GM12864 (cell line): ENCODE measurements around the gene SREBF1.
"Not testable (repeated sequence)": the region's sequence is repeated elsewhere in the genome, so short reads cannot be mapped to it uniquely, and the experiment has no call there.

Source experiments
- DNase-seq: peaks from one replicate; pipeline ENCODE4 v3.0.0-alpha.2; 2011; ENCODE audit warnings: low read depth
- H3K4me3 ChIP-seq: 2 replicates; pipeline ENCODE4 v1.5.1; 2011; ENCODE audit warnings: mild to moderate bottlenecking, low read depth, low read length, control low read depth
- CTCF ChIP-seq: IDR thresholded peaks from 2 replicates; pipeline ENCODE4 v1.5.1; 2011; ENCODE audit warnings: low read depth, mild to moderate bottlenecking, moderate library complexity, low read length, control low read depth, inconsistent platforms; ENCODE audit errors: missing control alignments

SREBF1 gene

GRCh38 chr17:17811381-17812210 is 25.2 kb downstream of the SREBF1 start:
- DNase-seq = no peak
- no peak for TF ChIP-seq CTCF
- no peak overlapping the region for H3K4me3 ChIP-seq

DNA sequence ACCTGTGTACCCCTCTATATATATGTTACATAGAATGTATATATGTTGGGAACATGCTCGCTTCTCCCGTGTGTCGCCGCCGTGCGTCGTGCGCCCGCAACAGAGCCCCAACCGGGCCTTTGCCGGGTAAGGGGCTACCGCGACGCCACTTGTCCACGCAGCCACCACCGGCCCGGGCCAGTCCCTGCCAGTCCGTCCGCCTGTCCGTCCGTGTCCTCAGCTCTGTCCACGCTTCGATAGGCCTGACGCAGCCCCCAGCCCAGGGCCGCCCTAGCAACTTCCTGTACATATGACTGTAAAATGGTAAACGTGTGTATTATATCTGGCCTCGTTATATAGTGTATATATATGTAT is 25.9 kb downstream of the SREBF1 start:
- DNase-seq = no peak
- TF ChIP-seq CTCF = no peak
- no peak overlapping the region for H3K4me3 ChIP-seq

DNA sequence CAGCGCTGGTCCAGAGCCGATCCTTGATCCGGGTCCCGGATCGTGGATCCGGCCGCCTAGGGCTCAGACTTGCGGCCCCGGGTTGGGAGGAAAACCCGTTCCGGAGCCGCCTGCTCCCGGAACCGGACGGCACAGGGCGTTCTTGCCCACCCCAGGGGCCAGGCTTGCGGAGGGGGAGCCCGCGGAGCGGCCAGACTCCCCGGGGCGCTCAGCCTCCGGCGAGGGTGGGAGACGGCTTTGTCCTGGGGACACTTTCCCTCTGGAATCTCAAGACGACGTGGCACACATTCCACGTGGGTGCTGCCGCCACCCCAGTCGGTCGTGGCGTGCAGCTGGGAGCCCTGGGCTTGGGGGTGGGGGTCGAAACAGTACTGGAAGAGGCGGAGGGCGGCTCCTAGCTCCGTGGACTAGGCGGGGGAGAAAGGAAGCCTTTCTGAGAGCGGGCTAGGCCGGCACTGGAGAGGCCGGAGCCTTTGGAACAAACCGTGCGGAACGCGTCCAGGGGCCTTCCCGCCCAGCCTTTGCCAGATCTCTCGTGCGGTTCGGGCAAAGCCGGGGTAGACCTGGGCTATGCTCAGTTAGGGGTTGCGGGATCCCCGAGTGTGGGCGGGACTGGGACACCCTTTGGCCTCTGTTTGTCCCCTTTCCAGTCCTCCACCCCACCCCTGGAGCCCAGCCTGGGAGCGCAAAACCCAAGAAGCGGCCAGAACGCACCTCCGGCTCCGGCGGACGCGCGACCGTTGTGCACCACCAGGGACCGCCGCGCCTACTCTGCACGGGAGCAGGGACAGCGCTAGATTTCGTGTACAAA is 26.5 kb downstream of the SREBF1 start:
- DNase-seq = no peak
- no peak for TF ChIP-seq CTCF
- H3K4me3 ChIP-seq = no peak overlapping the region

DNA sequence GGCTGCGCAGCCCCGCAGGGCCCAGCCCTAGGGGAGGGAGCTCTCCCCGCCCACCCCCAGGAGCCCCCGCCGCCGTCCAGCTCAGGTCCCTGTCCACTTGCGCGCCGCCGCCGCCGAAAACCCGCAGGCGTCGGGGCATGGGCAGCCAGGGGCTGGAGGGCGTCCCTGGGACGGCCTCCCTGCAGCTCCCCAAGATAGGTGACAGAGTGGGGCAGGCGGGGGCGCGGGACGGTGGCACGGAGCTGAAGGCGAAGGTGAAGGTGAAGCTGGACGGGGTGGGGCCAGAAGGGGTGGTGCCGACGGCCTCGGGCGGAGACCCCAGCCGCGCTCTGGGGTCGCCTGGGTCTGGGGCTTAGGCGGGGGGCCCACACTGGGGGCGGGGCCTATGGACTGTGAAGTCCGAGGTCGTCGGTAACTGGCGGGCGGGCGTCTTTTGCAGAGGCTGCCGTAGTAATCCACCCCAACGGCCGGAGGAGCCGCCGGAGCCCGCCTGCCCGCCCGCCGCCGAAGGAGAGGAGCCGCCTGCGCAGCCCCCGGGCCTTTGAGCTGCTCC is 27.2 kb downstream of the SREBF1 start:
- TF ChIP-seq CTCF = no peak
- H3K4me3 ChIP-seq = no peak overlapping the region
- DNase-seq = no peak

GRCh38 chr17:17808706-17809432 is 27.9 kb downstream of the SREBF1 start:
- TF ChIP-seq CTCF = no peak
- no peak overlapping the region for H3K4me3 ChIP-seq
- DNase-seq = peak; percentile 29

- not testable (repeated sequence) for DNase-seq, H3K4me3 ChIP-seq
These were observed 28.6 kb downstream of the SREBF1 start for GRCh38 chr17:17808200-17808599.

DNA sequence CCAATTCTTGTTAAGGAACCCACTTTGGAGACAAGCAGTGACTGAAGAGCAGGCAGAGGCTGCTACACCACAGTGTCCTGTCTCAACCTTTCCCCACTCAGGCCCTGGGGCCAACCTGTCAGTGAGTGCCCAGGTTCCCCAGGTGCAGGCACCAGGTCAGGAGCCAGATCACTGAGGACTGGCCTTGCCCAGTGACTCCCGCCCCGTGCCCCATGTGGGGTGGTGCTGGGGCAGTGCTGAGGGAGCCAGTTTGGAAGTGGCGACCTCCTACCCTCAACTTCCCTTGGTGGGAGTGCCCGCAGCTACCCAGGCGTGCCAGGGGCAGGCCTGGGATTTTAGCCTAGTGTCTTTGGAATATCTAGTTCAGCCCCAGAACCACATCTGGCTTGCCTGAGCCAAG is 29.3 kb downstream of the SREBF1 start:
- no peak for DNase-seq

More for the DNA sequence above, 29.3 kb downstream of the SREBF1 start:
- H3K4me3 ChIP-seq = no peak overlapping the region
- TF ChIP-seq CTCF = no peak
